HepG2 (cell line): ENCODE measurements around the gene ZBTB45. TPM values are rescaled to one million over a fixed set of nuclear protein-coding genes. Genes with fewer than 3 reads are reported as not detected.

Experiments used
- FOXP4 ChIP-seq: sonication (generic); formaldehyde crosslinking; IDR thresholded peaks from 2 replicates; pipeline ENCODE4 v1.4.0; 2020; ENCODE audit warnings: missing genetic modification reagents
- GABPB1 ChIP-seq: IDR thresholded peaks from 2 replicates; pipeline ENCODE4 v1.6.1; 2016; ENCODE audit warnings: mild to moderate bottlenecking, missing genetic modification reagents, moderate library complexity, missing compliant biosample characterization
- GZF1 ChIP-seq: sonication (generic); formaldehyde crosslinking; IDR thresholded peaks from 2 replicates; pipeline ENCODE4 v1.5.1; 2020; ENCODE audit warnings: mild to moderate bottlenecking, missing genetic modification reagents
- KDM4B ChIP-seq: sonication (generic); formaldehyde crosslinking; IDR thresholded peaks from 2 replicates; pipeline ENCODE4 v1.4.0; 2020; ENCODE audit warnings: missing genetic modification reagents
- KIAA2018 ChIP-seq: sonication (generic); formaldehyde crosslinking; IDR thresholded peaks from 2 replicates; pipeline ENCODE4 v1.5.0; 2020; ENCODE audit warnings: mild to moderate bottlenecking, missing genetic modification reagents, borderline replicate concordance
- MAFG ChIP-seq: sonication (generic); formaldehyde crosslinking; IDR thresholded peaks from 2 replicates; pipeline ENCODE4 v1.5.1; 2020; ENCODE audit warnings: mild to moderate bottlenecking, missing genetic modification reagents
- MTA3 ChIP-seq: sonication (generic); formaldehyde crosslinking; IDR thresholded peaks from 2 replicates; pipeline ENCODE4 v1.4.0; 2020; ENCODE audit warnings: missing genetic modification reagents
- NFYC ChIP-seq: IDR thresholded peaks from 2 replicates; pipeline ENCODE4 v1.6.1; 2016; ENCODE audit warnings: missing genetic modification reagents, missing compliant biosample characterization
- NR2F2 ChIP-seq: IDR thresholded peaks from 2 replicates; pipeline ENCODE4 v1.6.1; 2012; ENCODE audit warnings: low read depth, inconsistent platforms, borderline replicate concordance
- REL ChIP-seq: sonication (generic); formaldehyde crosslinking; conservative IDR thresholded peaks from 2 replicates; pipeline ENCODE4 v1.8.0; 2022; ENCODE audit warnings: mild to moderate bottlenecking, missing genetic modification reagents, moderate library complexity
- TRIM24 ChIP-seq: sonication (generic); formaldehyde crosslinking; IDR thresholded peaks from 2 replicates; pipeline ENCODE4 v1.8.0; 2022; ENCODE audit warnings: mild to moderate bottlenecking, missing genetic modification reagents
- ZC3H13 ChIP-seq: sonication (generic); formaldehyde crosslinking; IDR thresholded peaks from 2 replicates; pipeline ENCODE4 v1.8.1; 2023; ENCODE audit warnings: mild to moderate bottlenecking, missing genetic modification reagents, moderate library complexity
- ZFP90 ChIP-seq: sonication (generic); formaldehyde crosslinking; IDR thresholded peaks from 2 replicates; pipeline ENCODE4 v1.8.0; 2022; ENCODE audit warnings: missing genetic modification reagents, mild to moderate bottlenecking, inconsistent platforms, borderline replicate concordance
- ZNF124 ChIP-seq: sonication (generic); formaldehyde crosslinking; IDR thresholded peaks from 2 replicates; pipeline ENCODE4 v1.4.0; 2020; ENCODE audit warnings: missing genetic modification reagents
- ZNF431 ChIP-seq: sonication (generic); formaldehyde crosslinking; IDR thresholded peaks from 2 replicates; pipeline ENCODE4 v1.9.0; 2022; ENCODE audit warnings: missing genetic modification reagents, low read depth, mild to moderate bottlenecking, borderline replicate concordance
- ZNF441 ChIP-seq: sonication (generic); formaldehyde crosslinking; IDR thresholded peaks from 2 replicates; pipeline ENCODE4 v1.7.0; 2021; ENCODE audit warnings: missing genetic modification reagents, borderline replicate concordance
- ZNF580 ChIP-seq: IDR thresholded peaks from 2 replicates; pipeline ENCODE4 v1.6.1; 2016; ENCODE audit warnings: low read depth, borderline replicate concordance
- ZNF782 ChIP-seq: sonication (generic); formaldehyde crosslinking; IDR thresholded peaks from 2 replicates; pipeline ENCODE4 v1.4.0; 2020; ENCODE audit warnings: missing genetic modification reagents, mild to moderate bottlenecking, borderline replicate concordance
- polyA plus RNA-seq, 8 experiments: library from polyadenylated mRNA; depleted of rRNA in 3 of 8; stranded (reverse) in 7 of 8; unstranded in 1 of 8; fragments of >200 nt; fragmentation: Illumina TruSeq in 4 of 8; extraction: Trizol in 4 of 8; gene quantifications; 2 replicates each; pipeline versions ENCODE4 v1.2.1 to v1.2.3, GENCODE V29; 2011 to 2016; ENCODE audit warnings: low read depth in 4 of 8, missing spikeins in 1 of 8, mixed read lengths in 1 of 8; ENCODE audit not compliant: insufficient read depth in 1 of 8
- total RNA-seq, 5 experiments: library from RNA; depleted of rRNA; stranded (reverse); fragments of >200 nt; fragmentation: Illumina TruSeq; extraction: Trizol; gene quantifications; 2 replicates each; pipeline ENCODE4 v1.2.3, GENCODE V29; 2016; ENCODE audit warnings: low read depth in 1 of 5

ZBTB45 gene
- total and polyA plus RNA-seq, 2 of the 13 experiments (the other 11 are each of a cell fraction or from before 2014, with no cell fraction given), result 3.0 to 3.7 TPM

GRCh38 chr19:58499021-58499927, 20.3 kb downstream of the ZBTB45 start (continued):
- TF ChIP-seq KIAA2018 (CRISPR knock-in tag) (no peak), ZNF441 (CRISPR knock-in tag) (peak; percentile 86), GZF1 (no peak), NFYC (CRISPR knock-in tag) (peak; percentile 66), KDM4B (CRISPR knock-in tag) (peak; percentile 85), TRIM24 (no peak), ZNF124 (CRISPR knock-in tag) (peak; percentile 79), GABPB1 (CRISPR knock-in tag) (peak; percentile 98), ZFP90 (CRISPR knock-in tag) (peak; percentile 35; the same call in 1 of the 2 replicates), ZNF431 (peak; percentile 79; the same call in 1 of the 2 replicates), ZNF580 (CRISPR knock-in tag) (peak; percentile 73), MTA3 (CRISPR knock-in tag) (no peak), FOXP4 (CRISPR knock-in tag) (peak; percentile 76; the same call in 1 of the 2 replicates), ZC3H13 (CRISPR knock-in tag) (peak; percentile 83; the same call in 1 of the 2 replicates), ZNF782 (no peak; the same call in 1 of the 2 replicates), NR2F2 (no peak), MAFG (CRISPR knock-in tag) (no peak), REL (CRISPR knock-in tag) (no peak)
